VCaP (cell line): ENCODE measurements around the gene DNMT1.

Experiments used
- H3K27ac ChIP-seq: fragments of 450-650 bp; 2 replicates; pipeline ENCODE4 v1.5.1; 2017
- CTCF ChIP-seq: fragments of 450-650 bp; conservative IDR thresholded peaks from 2 replicates; pipeline ENCODE4 v1.5.1; 2017; ENCODE audit warnings: mild to moderate bottlenecking, moderate library complexity

The DNMT1 gene

GRCh38 chr19:10087296-10088061 is 107.3 kb downstream of the DNMT1 start:
- no peak for TF ChIP-seq CTCF
- H3K27ac ChIP-seq = no peak overlapping the region

- TF ChIP-seq CTCF = no peak
These were observed 108.1 kb downstream of the DNMT1 start for GRCh38 chr19:10086591-10087192.

GRCh38 chr19:10085641-10086590 is 108.8 kb downstream of the DNMT1 start, which contains the start of gene SHFL:
SHFL (plus strand) TSS chr19:10086317; CDS start chr19:10086428, 111 bp downstream.
- H3K27ac ChIP-seq = peak within 1 kb of the TSS; percentile 65; the same call in 1 of the 2 replicates
- no peak for TF ChIP-seq CTCF

More at GRCh38 chr19:10086591-10087192, 108.1 kb downstream of the DNMT1 start:
- peak overlapping the region; percentile 65; the same call in 1 of the 2 replicates for H3K27ac ChIP-seq

- H3K27ac ChIP-seq = no peak overlapping the region
- no peak for TF ChIP-seq CTCF
These were observed 110.0 kb downstream of the DNMT1 start for GRCh38 chr19:10084803-10085202.

- H3K27ac ChIP-seq = no peak overlapping the region
- no peak for TF ChIP-seq CTCF
These were observed 110.8 kb downstream of the DNMT1 start for GRCh38 chr19:10083911-10084310.
